ENCODE measurements around the gene ZNRD2. TPM values are rescaled to one million over a fixed set of nuclear protein-coding genes. Genes with fewer than 3 reads are reported as not detected.
A peak's percentile ranks its signal among the peaks of the same experiment; 100 is the strongest.

ZNRD2 gene
- total RNA-seq, 2 experiments from 2014 or later, result 54.3 to 54.7 TPM

DNA sequence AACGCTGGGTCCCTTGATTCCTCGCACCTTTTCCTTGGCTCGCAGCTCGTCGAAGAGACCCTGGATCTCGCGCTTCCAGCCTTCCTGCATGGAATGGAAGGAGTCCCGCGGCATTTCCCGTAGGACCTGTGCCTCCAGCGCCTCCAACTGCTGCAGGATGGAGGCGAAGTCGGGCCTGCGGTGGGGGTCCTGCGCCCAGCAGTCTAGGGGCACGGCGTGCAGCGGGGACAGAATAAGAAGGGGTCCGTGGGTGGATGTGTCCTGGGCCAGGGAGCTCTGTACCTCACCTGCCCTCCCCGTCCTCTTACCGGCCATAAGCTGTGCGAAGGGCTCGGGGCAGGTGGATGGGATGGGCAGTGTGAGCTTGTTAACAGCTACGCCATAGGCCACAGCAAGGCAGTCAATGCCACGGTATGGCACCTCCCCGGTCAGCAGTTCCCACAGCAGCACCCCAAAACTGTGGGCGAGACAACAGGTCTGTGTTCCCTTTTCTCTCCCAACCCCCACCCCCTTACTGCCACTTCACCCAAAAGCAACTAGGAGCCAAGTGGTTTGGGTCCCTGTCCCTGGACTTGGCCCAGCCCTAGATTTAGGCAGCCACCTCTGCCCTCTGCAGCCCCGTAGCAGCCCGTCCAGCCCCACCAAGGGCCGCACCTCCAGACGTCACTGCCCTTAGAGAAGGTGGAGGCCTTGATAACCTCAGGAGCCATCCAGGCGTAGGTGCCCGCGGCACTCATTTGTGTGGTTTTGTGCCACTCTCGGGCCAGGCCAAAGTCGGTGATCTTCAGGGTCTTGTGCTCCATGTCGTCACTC lies 37.5 kb downstream of the ZNRD2 start:
- TF ChIP-seq, protein P1, sequence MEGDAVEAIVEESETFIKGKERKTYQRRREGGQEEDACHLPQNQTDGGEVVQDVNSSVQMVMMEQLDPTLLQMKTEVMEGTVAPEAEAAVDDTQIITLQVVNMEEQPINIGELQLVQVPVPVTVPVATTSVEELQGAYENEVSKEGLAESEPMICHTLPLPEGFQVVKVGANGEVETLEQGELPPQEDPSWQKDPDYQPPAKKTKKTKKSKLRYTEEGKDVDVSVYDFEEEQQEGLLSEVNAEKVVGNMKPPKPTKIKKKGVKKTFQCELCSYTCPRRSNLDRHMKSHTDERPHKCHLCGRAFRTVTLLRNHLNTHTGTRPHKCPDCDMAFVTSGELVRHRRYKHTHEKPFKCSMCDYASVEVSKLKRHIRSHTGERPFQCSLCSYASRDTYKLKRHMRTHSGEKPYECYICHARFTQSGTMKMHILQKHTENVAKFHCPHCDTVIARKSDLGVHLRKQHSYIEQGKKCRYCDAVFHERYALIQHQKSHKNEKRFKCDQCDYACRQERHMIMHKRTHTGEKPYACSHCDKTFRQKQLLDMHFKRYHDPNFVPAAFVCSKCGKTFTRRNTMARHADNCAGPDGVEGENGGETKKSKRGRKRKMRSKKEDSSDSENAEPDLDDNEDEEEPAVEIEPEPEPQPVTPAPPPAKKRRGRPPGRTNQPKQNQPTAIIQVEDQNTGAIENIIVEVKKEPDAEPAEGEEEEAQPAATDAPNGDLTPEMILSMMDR (IDR thresholded peaks at IDR 0.05), result no peak
- Mint-ChIP-seq H3K4me1 (ENCODE audit: low read depth) (peaks cover 35% of the 10 kb centered on the region), H3K27me3 (no peaks in the 10 kb centered on the region), H3K9me3 (no peaks in the 10 kb centered on the region), H3K27ac (no peak overlapping the region), H3K4me3 (no peak overlapping the region), H3K36me3 (ENCODE audit: low read depth) (peaks cover 30% of the 10 kb centered on the region)
- intact Hi-C loops (cut with micrococcal nuclease), result loop anchor here (2.0 kb wide), 1 partner anchor 13 kb away; the partner anchor contains the start of gene KCNK7
- ChIA-PET POLR2A (interaction anchor here (1.0 to 1.4 kb wide), 3 partner anchors 11 to 20 kb away, joined by 3 to 9 read pairs (median 4); no protein-coding TSS in a partner anchor), CTCF (interaction anchor here (1.0 to 1.1 kb wide), 2 partner anchors 14 to 67 kb away, joined by 3 to 4 read pairs; no protein-coding TSS in a partner anchor)
- ATAC-seq (no peak), DNase-seq (no peak)

DNA sequence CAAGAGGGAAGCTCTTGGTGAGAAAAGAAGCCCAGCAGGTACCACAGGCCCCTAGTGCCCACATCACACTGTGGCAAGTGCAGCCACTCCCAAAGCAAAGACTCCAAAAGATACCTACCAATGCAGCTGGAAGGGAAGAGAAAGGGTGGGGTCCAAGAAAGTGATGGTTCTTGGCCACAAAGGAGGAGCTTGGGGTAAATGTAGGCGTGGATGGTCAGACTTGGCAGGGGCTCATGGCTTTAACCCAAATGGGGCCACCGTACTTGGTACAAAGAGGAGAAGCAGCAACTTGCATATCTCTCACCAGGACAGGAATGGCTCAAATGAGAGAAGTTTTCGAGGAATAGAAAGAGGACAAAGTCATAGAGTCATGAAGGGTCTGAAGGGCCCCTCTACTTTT lies 39.0 kb downstream of the ZNRD2 start:
- Mint-ChIP-seq H3K9me3 (no peaks in the 10 kb centered on the region), H3K36me3 (ENCODE audit: low read depth) (peaks cover 35% of the 10 kb centered on the region), H3K27me3 (no peaks in the 10 kb centered on the region), H3K27ac (peak overlapping the region; percentile 31), H3K4me1 (ENCODE audit: low read depth) (peaks cover 39% of the 10 kb centered on the region), H3K4me3 (no peak overlapping the region)
- CTCF ChIA-PET, result interaction anchor here (1.2 to 6.0 kb wide), 3 partner anchors 15 to 91 kb away, joined by 3 to 47 read pairs (median 9); partner anchors contain the start of gene KCNK7
- POLR2A ChIA-PET, result interaction anchor here (0.8 to 5.2 kb wide), 10 partner anchors 10 to 84 kb away, joined by 3 to 30 read pairs (median 4); partner anchors contain the start of genes KCNK7 and SCYL1
- DNase-seq, result no peak
- ATAC-seq, result no peak
- TF ChIP-seq, protein P1 (IDR thresholded peaks at IDR 0.05), result no peak
- intact Hi-C loops (cut with micrococcal nuclease), result loop anchor here (2.0 kb wide), 1 partner anchor 14 kb away; the partner anchor contains the start of gene KCNK7

DNA sequence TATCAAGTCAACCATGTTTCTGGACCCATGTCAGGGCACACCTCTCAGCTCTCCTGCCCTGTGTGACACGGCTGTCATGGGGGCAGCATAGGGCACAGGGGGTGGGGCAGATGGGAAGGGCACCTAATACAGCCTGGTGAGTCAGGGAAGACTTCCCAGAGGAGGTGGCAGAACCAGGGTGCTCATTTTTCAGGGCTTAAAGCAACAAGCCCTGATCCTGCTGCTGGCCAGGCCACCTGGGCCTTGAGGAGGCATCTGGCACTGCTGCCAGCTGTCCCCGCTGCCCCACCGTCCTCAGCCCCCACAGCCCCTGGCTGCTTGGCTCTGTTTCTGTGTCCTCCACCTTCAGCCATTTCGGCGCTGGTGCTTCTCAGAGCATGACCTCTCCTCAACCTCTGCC lies 39.4 kb downstream of the ZNRD2 start:
- Mint-ChIP-seq H3K27me3 (no peaks in the 10 kb centered on the region), H3K4me3 (no peak overlapping the region), H3K36me3 (ENCODE audit: low read depth) (peaks cover 32% of the 10 kb centered on the region), H3K27ac (peak overlapping the region; percentile 31), H3K9me3 (no peaks in the 10 kb centered on the region), H3K4me1 (ENCODE audit: low read depth) (peaks cover 39% of the 10 kb centered on the region)
- intact Hi-C loops (cut with micrococcal nuclease), result loop anchor here (2.0 kb wide), 1 partner anchor 15 kb away; the partner anchor contains the start of gene KCNK7
- ChIA-PET CTCF (interaction anchor here (1.1 to 6.0 kb wide), 5 partner anchors 16 to 91 kb away, joined by 3 to 47 read pairs (median 4); partner anchors contain the start of gene KCNK7), POLR2A (interaction anchor here (0.6 to 5.2 kb wide), 13 partner anchors 13 to 85 kb away, joined by 3 to 30 read pairs (median 4); partner anchors contain the start of genes EHBP1L1, KCNK7 and SCYL1)
- no peak for DNase-seq
- ATAC-seq, result no peak
- TF ChIP-seq, protein P1 (IDR thresholded peaks at IDR 0.05), result no peak

DNA sequence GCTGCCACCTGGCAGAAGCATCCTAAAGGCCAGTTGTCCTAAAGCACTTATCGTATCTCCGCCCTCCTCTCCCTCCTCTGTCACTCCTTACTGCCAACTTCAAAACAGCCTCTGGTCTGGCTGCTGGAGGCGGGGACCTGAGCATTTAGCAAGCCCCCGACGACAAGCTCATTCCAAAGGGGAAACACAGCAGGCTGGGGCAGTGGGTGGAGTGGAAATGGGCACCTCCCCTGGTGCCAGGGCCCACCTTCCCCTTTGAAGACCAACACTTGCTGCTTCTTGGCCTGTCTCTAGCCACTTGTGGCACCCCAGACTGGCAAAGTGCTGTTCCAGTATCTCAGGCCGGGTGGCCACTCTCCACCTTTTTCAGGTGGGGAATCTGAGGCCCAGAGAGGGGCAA lies 40.1 kb downstream of the ZNRD2 start:
- ATAC-seq (no peak), DNase-seq (no peak)
- Mint-ChIP-seq H3K27ac (peak overlapping the region; percentile 31), H3K4me1 (ENCODE audit: low read depth) (peaks cover 39% of the 10 kb centered on the region), H3K4me3 (no peak overlapping the region), H3K27me3 (no peaks in the 10 kb centered on the region), H3K36me3 (ENCODE audit: low read depth) (peaks cover 32% of the 10 kb centered on the region), H3K9me3 (no peaks in the 10 kb centered on the region)
- TF ChIP-seq, protein P1 (IDR thresholded peaks at IDR 0.05), result no peak
- intact Hi-C loops (cut with micrococcal nuclease), result no loop called here
- CTCF ChIA-PET, result interaction anchor here (1.1 to 6.0 kb wide), 6 partner anchors 16 to 90 kb away, joined by 3 to 47 read pairs (median 4); partner anchors contain the start of gene KCNK7
- POLR2A ChIA-PET, result interaction anchor here (0.7 to 5.2 kb wide), 7 partner anchors 16 to 110 kb away, joined by 3 to 30 read pairs (median 4); partner anchors contain the start of genes EHBP1L1 and KCNK7

All from activated CD8-positive, alpha-beta T cell treated with anti-CD3 and anti-CD28 coated beads for 36 hours (primary cell).